GM19193 (cell line): ENCODE data around the gene KCNH4.

ENCODE experiments used
- POLR2A ChIP-seq: IDR thresholded peaks from 4 replicates; pipeline ENCODE4 v1.6.1; 2011; ENCODE audit not compliant: insufficient read depth, insufficient read length; ENCODE audit errors: extremely low read depth

Gene KCNH4

GRCh38 chr17:42163696-42164407 lies 17.1 kb downstream of the KCNH4 start:
- TF ChIP-seq POLR2A, result no peak

- no peak for TF ChIP-seq POLR2A
Observed at GRCh38 chr17:42163113-42163512, 17.8 kb downstream of the KCNH4 start.

GRCh38 chr17:42160531-42160910 lies 20.4 kb downstream of the KCNH4 start:
- no peak for TF ChIP-seq POLR2A

GRCh38 chr17:42159796-42160530 lies 21.0 kb downstream of the KCNH4 start:
- no peak for TF ChIP-seq POLR2A

- no peak for TF ChIP-seq POLR2A
Observed at GRCh38 chr17:42155614-42156045, 25.3 kb downstream of the KCNH4 start.

GRCh38 chr17:42153919-42154742 lies 26.8 kb downstream of the KCNH4 start:
- TF ChIP-seq POLR2A, result no peak

GRCh38 chr17:42146911-42147607 lies 33.9 kb downstream of the KCNH4 start:
- no peak for TF ChIP-seq POLR2A

GRCh38 chr17:42142371-42142896 lies 38.5 kb downstream of the KCNH4 start:
- TF ChIP-seq POLR2A, result no peak

- no peak for TF ChIP-seq POLR2A
Observed at GRCh38 chr17:42141382-42141781, 39.6 kb downstream of the KCNH4 start.

- TF ChIP-seq POLR2A, result no peak
Observed at GRCh38 chr17:42138749-42139492, 42.0 kb downstream of the KCNH4 start.

GRCh38 chr17:42136654-42137051 lies 44.3 kb downstream of the KCNH4 start:
- no peak for TF ChIP-seq POLR2A

GRCh38 chr17:42135664-42136653 lies 45.0 kb downstream of the KCNH4 start:
- no peak for TF ChIP-seq POLR2A

GRCh38 chr17:42135151-42135550 lies 45.8 kb downstream of the KCNH4 start:
- TF ChIP-seq POLR2A, result no peak
